B cell (primary cell): Measurements from ENCODE around the gene ZNF507.

ENCODE experiments used
- CTCF ChIP-seq: fragments of 200-600 bp; IDR thresholded peaks from one replicate; pipeline ENCODE4 v1.8.0; 2022; ENCODE audit warnings: antibody characterized with exemption, mild to moderate bottlenecking
- EZH2 ChIP-seq: IDR thresholded peaks from 2 replicates; pipeline ENCODE4 v1.6.1; 2012; ENCODE audit warnings: borderline replicate concordance, low read depth, mild to moderate bottlenecking, moderate library complexity, low read length; ENCODE audit not compliant: insufficient read depth, poor library complexity, severe bottlenecking

DNA sequence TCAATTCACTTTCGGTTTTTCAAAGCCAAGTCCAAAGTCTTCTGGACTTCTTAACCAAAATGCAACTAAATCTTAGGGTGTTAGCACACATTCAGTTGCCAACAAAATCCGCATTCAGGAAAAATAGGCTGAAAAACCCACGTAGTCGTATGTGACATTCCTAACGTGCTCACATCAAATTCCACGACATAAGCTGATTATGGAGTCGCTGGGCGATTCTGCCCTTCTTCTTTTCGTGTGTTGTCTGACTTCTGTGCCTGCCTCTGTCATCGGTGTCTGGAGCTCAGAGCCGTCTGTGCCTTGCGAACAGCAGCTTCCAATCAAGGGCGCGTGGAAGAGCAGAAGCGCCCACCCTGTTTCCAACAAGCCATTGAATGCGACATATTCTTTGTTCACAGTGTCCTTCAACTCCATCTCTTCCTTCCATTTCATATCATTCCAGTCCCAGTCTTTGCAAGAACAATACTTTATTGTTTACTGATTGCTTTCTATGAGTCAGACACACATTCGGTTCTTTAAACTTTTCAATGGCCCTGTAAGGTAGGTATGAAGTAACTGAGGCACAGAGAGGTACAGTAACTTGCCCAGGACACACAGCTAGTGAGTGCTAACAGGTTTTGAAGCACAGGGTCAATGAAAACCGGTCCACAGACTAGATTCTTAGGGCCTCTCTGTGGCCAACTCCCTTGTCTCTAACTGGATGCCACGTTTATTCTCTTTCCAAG lies 8.2 kb upstream of the ZNF507 start:
- TF ChIP-seq CTCF: no peak
- TF ChIP-seq EZH2: no peak
